GM18873 (cell line): ENCODE data around the gene OSBPL5.

ENCODE experiments used
- ATAC-seq: cut with Tn5 transposase; IDR thresholded peaks from one replicate; pipeline ENCODE4 v1.9.1; 2021; ENCODE audit warnings: mild to moderate bottlenecking, moderate library complexity, moderate number of reproducible peaks; ENCODE audit not compliant: unreplicated experiment, low FRiP score

Gene OSBPL5

DNA sequence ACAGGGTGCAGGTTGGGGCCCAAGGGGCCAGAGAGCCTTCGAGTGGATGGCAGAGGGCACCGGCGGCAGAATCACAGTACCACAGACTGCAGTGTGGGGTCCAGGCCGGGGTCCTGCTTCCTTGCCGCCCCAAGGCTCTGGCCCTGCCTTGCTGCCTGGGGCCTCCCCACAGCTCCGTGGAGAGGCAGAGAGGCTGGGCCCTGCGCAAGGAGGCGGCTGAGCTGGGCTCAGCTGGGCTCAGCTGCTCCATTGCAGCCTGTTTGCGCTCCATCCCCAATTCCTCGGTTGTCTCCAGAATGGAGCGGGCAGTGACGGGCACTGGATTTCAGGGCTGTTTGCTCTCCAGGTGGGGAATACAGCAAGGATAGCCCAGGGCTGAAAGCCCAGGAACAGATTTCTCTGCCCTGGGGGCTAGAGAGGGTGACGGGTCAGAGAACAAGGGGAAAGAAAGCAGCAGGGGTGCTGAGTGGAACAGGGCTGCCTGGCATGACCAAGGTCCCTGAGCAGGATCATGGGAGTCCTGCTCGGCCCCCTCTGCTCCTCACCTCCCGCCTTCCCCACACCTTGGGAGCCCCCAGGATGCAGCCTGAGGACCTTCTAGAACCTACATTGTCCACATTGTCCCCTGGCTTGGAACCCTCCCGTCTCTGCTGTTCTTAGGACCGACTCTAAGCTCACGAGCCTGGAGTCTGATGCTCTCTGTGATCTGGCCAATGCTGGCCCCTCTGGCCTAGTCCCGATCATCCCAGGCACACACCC, 34.6 kb upstream of the OSBPL5 start:
- ATAC-seq = no peak

DNA sequence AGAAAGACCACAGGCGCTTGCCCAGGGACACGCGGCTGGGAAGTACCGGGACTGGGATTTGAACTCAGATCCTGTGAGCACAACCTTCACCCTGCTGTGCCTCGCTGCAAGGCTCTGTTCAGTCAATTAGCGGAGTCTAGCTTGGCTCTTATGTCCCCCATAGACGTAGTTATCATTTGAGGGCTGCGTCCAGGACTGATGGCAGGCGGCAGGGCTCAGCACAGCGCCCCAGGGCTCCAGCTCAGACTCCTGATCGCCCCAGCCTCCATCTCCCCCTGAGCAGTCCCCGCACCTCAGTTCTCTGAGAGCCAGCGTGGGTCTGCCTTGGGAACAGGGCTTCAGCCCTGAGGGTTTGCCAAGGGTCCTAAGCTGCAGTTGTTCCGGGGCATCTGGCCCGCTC, 33.7 kb upstream of the OSBPL5 start:
- ATAC-seq = no peak

DNA sequence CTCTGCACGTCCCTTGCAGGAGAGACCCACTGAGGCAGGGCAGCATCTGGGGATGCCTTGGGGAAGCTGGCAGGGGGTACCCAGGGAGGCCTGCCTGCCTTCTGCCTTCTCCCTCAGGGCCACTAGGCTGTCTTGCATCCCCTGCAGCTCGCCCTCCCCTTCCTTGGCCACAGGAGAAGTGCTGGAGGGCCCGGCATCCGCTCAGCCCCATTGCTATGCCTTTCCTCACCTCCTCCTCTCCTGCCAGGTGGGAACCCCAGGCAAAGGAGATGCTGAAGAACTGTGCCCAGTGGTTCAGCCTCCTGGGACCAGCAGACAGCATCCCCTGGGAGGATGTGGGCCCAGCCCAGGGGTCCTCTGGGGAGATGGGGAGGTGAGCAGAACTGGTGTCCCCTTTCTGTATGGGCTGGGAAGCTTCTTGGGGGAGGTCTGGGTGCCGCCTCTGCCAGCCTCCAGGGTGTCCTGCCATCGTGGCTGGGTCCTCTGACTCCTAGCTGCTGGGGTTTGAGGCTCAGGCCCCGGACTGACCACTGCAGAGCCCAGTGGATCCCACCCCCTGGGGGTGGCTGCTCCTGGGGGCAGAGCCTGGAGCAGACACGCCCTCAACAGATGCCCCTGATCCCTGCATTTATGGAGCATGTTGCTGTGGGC, 32.9 kb upstream of the OSBPL5 start:
- ATAC-seq = no peak

DNA sequence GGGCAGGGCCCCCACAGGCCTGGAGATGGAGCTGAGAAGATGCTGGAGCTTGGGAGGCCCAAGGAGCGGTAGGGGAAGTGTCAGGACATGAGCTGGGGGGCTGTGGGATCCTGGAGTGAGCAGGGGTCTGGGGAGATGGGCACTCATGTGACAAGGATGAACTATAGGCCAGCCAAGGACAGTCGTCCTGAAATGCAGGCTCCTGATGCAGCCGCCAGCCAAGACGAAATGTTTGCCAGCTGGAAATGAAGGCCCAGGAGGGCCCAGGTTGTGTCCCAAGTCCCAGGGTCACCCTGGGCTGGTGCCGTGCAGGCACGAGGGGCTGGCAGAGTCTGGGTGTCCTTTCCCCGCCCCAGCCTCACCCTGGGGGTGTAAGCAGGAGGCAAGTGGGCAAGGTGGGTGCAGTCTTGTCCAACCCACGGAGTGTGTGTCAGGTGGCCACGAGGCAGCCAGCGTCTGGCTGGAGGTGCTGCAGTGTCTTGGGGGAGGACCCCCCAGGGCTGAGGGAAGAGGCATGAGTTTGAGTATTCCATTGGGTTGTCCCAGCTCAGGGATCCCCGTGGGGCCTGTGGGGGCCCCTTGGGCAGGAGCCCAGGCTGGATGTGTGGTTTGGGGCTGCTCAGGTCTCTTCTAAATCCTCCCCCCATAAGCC, 32.1 kb upstream of the OSBPL5 start:
- ATAC-seq = no peak

- no peak for ATAC-seq
Measured at GRCh38 chr11:3196161-3197043, 31.3 kb upstream of the OSBPL5 start.

GRCh38 chr11:3195251-3196160, 30.4 kb upstream of the OSBPL5 start:
- no peak for ATAC-seq

DNA sequence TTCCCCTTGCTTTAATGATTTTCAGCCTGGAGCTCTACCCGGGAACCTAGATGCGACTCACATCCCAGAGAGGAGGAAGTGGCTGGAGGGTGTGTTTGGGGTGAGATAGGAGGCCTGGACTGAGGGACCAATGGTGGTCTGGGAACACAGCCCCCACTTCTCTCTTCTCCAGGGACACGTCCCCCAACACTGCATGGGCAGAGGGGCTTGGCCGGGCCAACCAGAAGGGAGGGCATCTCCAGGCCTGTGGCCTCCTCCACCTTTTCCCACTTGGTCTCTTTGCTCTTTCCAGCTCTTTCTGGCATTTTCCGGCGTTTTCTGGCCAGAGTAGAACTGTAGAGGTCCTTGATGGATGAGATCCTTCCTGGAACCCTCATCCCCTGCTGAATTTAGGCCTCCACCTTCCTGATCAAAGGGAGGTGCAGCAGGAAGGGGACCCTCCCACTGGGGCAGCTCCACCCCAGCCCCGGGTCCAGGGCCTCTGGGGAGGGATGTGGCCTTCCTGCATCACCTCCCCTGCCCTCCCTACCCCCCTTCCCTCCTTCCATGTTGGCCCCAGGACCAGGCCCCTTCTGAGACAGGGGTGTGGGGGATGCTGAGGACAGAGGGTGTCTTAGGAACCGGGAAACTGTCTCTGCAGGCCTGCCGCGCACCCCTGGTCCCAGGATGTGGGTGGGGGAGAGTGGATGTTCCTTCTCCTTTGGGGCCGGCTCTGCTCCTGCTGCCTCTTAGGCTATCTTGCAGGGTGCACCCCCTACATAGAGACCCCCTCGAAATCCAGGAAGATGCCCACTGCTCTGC, 29.1 kb upstream of the OSBPL5 start:
- ATAC-seq = no peak

DNA sequence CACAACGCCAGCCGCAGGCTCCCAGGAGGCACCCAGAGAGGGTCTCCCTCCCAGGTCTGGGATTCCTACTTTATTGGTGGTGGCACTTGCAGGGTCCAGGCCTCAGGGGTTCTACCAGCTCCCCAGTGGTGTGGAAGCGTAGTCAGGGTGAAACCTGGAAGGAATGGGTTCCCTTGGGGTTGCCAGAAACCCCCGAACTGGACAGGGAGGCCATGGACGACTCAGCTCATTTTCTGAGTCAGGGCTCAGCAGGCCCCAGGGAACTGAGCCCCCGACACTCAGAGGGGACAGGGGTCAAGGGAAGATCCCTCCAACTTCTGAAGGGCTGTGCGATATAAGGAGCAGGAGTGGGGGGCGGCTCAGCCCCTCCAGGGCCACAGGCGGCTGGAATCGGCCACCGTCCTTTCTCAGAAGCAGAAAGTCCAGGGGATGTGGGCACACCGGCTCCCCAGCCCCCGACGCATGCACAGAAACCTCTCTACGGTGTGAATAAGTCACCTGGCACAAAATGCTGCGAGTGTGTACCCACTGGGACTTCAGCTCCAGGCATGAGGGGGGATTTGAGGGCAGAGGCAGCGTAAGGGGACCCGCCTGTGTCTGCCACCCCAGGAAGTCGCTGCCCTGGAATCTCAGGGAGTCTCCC, 28.4 kb upstream of the OSBPL5 start:
- no peak for ATAC-seq

GRCh38 chr11:3192511-3193372, 27.6 kb upstream of the OSBPL5 start:
- no peak for ATAC-seq

DNA sequence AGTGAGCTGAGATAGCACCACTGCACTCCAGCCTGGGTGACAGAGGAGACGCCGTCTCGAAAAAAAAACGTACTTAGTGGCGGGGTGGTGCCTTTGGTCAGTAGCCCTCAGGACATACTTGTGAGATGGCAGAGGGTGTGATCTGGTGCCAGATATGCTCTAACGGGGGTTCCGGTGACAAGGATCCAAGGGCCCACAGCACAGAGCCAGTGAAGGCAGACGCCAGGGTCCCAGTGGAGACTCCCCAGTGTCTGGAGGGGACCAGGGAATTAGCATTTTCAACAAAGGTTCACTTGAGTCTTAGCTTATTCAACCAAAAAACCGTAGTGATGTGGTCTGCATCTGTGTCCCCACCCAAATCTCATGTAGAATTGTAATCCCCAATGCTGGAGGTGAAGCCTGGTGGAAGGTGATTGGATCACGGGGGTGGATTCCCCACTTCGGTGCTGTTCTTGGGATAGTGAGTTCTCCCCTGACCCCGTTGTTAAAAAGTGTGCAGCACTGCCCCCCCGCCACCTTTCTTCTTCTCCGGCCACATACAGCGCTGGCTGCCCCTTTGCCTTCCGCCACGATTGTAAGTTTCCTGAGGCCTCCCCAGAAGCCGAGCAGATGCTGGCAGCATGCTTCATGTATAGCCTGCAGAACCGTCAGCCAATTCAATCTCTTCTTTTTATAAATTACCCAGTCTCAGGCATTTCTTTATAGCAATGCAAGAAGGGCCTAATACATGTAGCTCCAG, 26.6 kb upstream of the OSBPL5 start:
- ATAC-seq = no peak

GRCh38 chr11:3190600-3190999, 25.5 kb upstream of the OSBPL5 start:
- ATAC-seq = no peak

- no peak for ATAC-seq
Measured at GRCh38 chr11:3189886-3190583, 24.9 kb upstream of the OSBPL5 start.

- ATAC-seq = no peak
Measured at GRCh38 chr11:3189196-3189843, 24.2 kb upstream of the OSBPL5 start.

DNA sequence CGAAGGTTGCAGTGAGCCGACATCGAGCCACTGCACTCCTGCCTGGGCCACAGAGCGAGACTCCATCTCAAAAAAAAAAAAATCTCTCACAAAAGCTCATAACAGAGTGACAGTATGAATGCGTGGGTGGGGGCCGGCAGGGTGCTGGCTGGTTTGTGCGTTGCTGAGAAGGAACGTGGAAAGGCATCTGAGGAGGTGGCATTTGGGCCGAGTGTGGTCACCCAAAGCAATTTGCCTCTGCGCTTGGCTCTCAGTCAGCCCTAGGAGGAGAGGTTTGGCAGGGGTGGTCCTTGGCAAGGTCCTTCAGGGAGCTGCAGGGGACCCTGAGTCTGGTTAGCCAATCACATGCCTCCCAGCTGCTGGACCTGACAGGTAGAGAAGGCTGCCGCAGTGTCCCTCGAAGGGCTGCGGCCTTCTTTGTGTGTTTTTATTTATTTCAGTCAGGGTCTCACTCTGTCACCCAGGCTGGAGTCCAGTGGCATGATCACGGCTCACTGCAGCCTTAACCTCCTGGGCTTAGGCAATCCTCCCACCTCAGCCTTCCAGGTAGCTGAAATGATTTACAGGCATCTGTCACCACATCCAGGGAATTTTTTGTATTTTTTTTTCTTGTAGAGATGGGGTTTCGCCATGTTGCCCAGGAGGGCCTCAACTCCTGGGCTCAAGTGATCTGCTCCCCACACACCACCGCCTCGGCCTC, 23.5 kb upstream of the OSBPL5 start:
- ATAC-seq = no peak
